Activated naive CD4-positive, alpha-beta T cell treated with anti-CD3 and anti-CD28 coated beads for 36 hours (primary cell): ENCODE results near the gene POLR2C. TPM values are rescaled to one million over a fixed set of nuclear protein-coding genes. Genes with fewer than 3 reads are reported as not detected.

Experiments used
- CTCF ChIA-PET: fragments of 350-600 bp; sonication (Branson Sonifier 250); formaldehyde crosslinking; loops from one replicate; lab custom pipeline; 2021; ENCODE audit warnings: antibody characterized with exemption; lab: Charles Lee
- DNase-seq: peaks from one replicate; pipeline ENCODE4 v3.0.0-alpha.2; 2020
- H3K27ac Mint-ChIP-seq: one replicate; pipeline ENCODE4 v1.8.0; 2021; ENCODE audit warnings: mild to moderate bottlenecking, mixed read lengths
- H3K27me3 Mint-ChIP-seq: one replicate; pipeline ENCODE4 v1.8.0; 2021; ENCODE audit warnings: low read depth, mixed read lengths
- H3K36me3 Mint-ChIP-seq: one replicate; pipeline ENCODE4 v1.8.0; 2021; ENCODE audit warnings: low read depth, mixed read lengths
- H3K4me1 Mint-ChIP-seq: one replicate; pipeline ENCODE4 v1.8.0; 2021; ENCODE audit warnings: low read depth, mixed read lengths
- H3K4me3 Mint-ChIP-seq: one replicate; pipeline ENCODE4 v1.8.0; 2021; ENCODE audit warnings: mild to moderate bottlenecking, moderate library complexity, mixed read lengths
- H3K9me3 Mint-ChIP-seq: one replicate; pipeline ENCODE4 v1.8.0; 2021; ENCODE audit warnings: mixed read lengths
- intact Hi-C: fragments of 100-400 bp; cut with micrococcal nuclease; formaldehyde crosslinking; loops from one replicate; pipeline ENCODE4 v1.15.1; 2023
- total RNA-seq, 2 experiments: library from RNA; stranded (reverse); gene quantifications; one replicate each; pipeline ENCODE4 v1.2.3, GENCODE V29; 2021

The POLR2C gene
- total RNA-seq, 2 experiments from 2014 or later = 49.4 to 53.0 TPM

DNA sequence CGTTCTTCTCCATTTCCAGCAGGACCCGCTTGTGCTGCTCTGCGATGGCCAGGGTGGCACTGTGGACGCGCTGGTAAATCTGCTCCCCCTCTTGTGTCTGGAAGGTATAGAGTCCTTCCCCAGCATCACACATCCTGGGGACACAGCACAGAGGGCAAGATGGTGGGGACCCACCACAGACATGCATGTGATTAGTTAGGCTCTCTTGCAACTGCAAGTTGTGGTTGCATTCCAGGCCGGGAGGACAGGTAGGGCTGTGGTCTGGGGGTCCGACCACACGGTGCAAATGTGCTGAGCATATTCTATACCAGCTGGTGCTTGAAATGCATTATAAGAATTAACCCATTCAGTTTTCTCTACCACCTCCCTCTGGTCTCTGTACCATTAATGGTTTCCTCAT, 11.4 kb downstream of the POLR2C start:
- Mint-ChIP-seq H3K27me3 (no peaks in the 10 kb centered on the region), H3K4me1 (peaks cover 19% of the 10 kb centered on the region), H3K4me3 (no peak overlapping the region), H3K27ac (no peak overlapping the region), H3K36me3 (peaks cover 8% of the 10 kb centered on the region), H3K9me3 (no peaks in the 10 kb centered on the region)
- CTCF ChIA-PET = interaction anchor here (0.6 to 6.0 kb wide), 5 partner anchors 10 to 389 kb away, joined by 3 to 71 read pairs (median 5); partner anchors contain the start of gene POLR2C
- intact Hi-C loops = loop anchor here (2.0 kb wide), 2 partner anchors 27 to 117 kb away; no protein-coding TSS in a partner anchor
- no peak for DNase-seq

DNA sequence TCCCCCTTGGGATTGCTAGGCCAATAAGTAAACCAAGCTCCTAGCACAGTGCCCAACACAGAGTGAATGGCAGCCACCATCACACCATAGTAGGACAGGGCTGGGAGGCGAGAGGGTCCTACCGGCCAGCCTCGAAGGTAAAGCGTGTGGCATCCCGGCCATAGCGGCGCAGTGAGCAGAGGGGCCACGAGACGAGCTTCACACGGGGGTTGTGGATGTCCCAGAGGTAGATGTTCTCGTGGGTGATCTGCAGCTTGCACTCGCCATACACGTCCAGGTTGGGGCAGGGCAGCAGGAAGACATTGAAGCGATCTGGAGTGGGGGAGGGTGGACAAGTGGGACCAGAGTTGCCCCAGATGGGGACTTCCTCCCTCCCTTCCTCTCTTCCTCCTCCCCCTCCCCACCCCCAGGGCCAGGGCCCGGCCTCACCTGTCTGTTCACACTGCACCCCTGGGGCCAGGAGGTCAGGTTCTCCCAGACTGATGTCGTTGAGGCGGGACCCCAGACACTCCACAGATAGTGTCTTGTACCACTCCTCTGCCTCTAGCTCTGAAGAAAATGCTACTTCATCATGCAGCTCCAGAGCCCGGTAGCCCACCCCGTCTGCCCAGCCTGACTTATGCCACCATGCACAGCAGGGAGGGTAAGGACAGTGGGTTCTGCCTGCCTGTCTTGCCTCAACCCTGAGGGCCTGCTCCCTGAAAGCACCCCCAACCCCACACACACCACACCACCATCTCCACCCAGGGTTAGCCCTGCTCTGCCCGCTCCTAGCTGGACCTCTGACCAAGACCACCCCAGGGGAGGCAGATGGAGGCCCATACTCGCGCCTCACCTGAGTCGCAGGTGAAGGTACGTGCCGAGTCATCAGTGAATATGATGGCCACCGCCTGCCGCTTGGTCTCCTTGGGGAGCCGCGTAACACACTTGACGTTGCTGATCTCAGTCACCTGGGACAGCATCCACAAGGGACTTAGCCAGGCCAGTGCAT, 12.5 kb downstream of the POLR2C start:
- intact Hi-C loops = loop anchor here (1.0 to 2.0 kb wide), 7 partner anchors 26 to 260 kb away; partner anchors contain the start of gene KATNB1
- no peaks in the 10 kb centered on the region for H3K27me3 Mint-ChIP-seq
- H3K4me3 Mint-ChIP-seq = no peak overlapping the region
- no peaks in the 10 kb centered on the region for H3K9me3 Mint-ChIP-seq
- CTCF ChIA-PET = interaction anchor here (0.7 to 6.0 kb wide), 10 partner anchors 8 to 127 kb away, joined by 3 to 71 read pairs (median 6); partner anchors contain the start of genes DOK4 and POLR2C
- peak overlapping the region; percentile 76 for H3K27ac Mint-ChIP-seq
- no peak for DNase-seq
- peaks cover 6% of the 10 kb centered on the region for H3K36me3 Mint-ChIP-seq
- peaks cover 22% of the 10 kb centered on the region for H3K4me1 Mint-ChIP-seq

DNA sequence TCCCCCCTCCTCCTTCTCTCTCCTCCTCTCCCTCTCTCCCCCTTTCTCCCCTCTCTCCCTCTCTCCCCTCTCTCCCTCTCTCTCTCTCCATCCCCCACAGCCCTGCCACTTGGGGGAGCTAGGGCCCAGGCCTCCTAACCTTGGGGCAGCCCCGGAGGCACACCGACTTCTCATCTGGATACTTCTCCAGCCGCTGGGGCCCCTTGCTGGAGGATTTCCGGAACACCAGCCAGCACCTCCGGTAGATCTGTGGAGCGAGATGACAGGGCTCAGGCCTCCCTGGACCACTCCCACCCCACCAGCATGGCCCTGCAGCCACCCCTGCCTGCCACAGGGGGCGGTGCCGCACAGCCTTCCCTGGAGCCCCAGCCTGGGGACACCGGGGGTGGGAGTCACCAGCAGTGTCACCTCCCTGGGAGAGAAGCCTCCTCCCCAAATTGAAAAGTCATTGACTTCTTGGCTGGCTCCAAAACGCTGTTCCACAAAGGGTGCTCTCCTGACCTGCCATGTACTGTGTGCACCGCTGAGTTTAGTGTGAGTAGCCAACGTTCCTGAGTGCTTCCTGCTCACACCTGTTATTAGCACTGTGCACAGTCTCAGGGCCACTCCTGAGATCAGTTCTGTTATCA, 13.3 kb downstream of the POLR2C start:
- Mint-ChIP-seq H3K36me3 (peaks cover 4% of the 10 kb centered on the region), H3K4me3 (no peak overlapping the region), H3K27ac (peak overlapping the region; percentile 63), H3K4me1 (peaks cover 22% of the 10 kb centered on the region), H3K27me3 (no peaks in the 10 kb centered on the region), H3K9me3 (no peaks in the 10 kb centered on the region)
- DNase-seq = peak; percentile 96
- intact Hi-C loops = loop anchor here (1.0 to 2.0 kb wide), 8 partner anchors 10 to 259 kb away; partner anchors contain the start of genes DOK4 and KATNB1
- CTCF ChIA-PET = interaction anchor here (0.9 to 6.0 kb wide), 10 partner anchors 11 to 126 kb away, joined by 3 to 71 read pairs (median 5); partner anchors contain the start of genes DOK4 and POLR2C

DNA sequence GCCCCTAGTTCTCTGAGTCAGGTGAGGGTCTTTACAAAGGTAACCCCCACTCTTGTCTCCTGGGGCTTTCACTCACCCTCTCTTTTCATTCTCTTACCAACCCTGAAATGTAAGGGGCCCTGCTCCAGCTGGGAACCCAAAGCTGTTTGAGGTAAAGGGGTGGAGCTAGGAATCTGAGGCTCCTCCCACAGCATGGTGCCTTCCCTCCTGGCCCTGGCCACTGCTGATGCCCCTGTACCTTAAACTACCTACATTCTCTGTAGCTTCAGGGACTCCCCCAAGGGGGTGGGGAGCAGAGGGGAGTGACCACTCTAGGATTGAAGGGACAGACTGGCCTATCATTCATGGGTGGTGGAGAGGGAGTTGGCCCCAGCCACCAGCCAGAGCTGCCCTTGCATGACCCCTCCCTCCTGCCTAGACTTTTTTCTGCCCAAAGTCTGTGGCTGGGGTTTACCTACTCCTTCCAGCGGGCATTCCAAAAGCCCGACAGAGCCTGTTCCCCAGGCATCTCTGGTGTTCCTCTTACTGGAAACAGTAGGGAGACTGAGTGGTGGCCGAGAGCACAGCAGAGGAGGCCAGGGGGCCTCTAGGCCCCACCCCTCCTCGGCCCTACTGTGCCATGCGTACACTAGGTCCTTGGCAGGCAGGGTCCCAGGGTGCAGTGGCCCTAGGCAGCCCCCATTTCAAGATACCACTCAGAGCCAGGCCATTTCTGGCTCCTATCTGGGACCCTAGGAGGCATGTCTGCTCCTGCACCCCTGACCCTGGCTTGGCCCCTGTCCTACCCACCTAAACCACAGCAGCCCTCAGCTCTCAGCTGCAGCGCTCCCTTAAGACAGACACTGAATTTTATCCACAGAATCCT, 14.3 kb downstream of the POLR2C start:
- peak overlapping the region; percentile 63 for H3K27ac Mint-ChIP-seq

DNA sequence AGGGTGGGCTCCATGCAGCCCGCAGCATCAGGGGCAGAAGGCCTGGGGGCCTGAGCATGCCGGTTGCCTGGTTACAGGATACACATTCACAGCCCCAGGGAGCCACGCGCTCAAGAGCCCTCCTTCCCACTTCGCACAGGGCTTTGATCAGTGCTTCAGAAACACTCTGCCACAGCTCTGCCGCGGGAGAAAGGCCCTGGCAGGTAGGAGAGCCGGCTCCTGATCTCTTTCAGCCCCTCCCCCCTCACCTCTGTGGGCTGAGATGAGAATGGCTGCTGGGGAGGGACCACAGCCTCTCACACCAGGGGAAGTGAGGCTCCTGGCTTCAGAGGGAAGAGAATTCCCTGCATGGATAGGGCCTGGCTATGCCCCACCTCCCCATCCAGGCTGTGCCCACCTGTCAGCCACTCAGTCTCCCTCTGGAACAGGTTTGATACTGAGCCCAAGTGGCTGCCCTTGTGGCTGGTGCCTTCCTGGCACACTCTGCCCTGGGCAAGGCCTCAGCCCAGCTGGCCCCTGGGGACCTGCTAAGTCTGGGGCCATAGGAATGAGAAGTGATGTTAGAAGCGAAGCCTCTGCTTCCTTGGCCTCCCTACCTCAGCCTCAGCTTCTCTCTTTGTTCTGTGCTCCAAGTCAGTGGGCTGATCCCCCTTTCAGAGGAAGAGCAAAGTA, 15.2 kb downstream of the POLR2C start:
- Mint-ChIP-seq H3K4me1 (peaks cover 22% of the 10 kb centered on the region), H3K9me3 (no peaks in the 10 kb centered on the region), H3K36me3 (no peaks in the 10 kb centered on the region), H3K27me3 (no peaks in the 10 kb centered on the region), H3K27ac (no peak overlapping the region), H3K4me3 (no peak overlapping the region)
- intact Hi-C loops = no loop called here
- DNase-seq = no peak
- CTCF ChIA-PET = interaction anchor here (6.0 kb wide), 1 partner anchor 41 kb away, joined by 71 read pairs; no protein-coding TSS in a partner anchor

More for the DNA sequence above, 14.3 kb downstream of the POLR2C start:
- peaks cover 4% of the 10 kb centered on the region for H3K36me3 Mint-ChIP-seq
- H3K9me3 Mint-ChIP-seq = no peaks in the 10 kb centered on the region
- intact Hi-C loops = loop anchor here (1.0 kb wide), 1 partner anchor 10 kb away; the partner anchor contains the start of gene DOK4
- peaks cover 22% of the 10 kb centered on the region for H3K4me1 Mint-ChIP-seq
- CTCF ChIA-PET = interaction anchor here (0.9 to 6.0 kb wide), 5 partner anchors 10 to 59 kb away, joined by 3 to 71 read pairs (median 6); partner anchors contain the start of genes DOK4 and POLR2C
- DNase-seq = peak; percentile 36
- no peak overlapping the region for H3K4me3 Mint-ChIP-seq
- no peaks in the 10 kb centered on the region for H3K27me3 Mint-ChIP-seq

DNA sequence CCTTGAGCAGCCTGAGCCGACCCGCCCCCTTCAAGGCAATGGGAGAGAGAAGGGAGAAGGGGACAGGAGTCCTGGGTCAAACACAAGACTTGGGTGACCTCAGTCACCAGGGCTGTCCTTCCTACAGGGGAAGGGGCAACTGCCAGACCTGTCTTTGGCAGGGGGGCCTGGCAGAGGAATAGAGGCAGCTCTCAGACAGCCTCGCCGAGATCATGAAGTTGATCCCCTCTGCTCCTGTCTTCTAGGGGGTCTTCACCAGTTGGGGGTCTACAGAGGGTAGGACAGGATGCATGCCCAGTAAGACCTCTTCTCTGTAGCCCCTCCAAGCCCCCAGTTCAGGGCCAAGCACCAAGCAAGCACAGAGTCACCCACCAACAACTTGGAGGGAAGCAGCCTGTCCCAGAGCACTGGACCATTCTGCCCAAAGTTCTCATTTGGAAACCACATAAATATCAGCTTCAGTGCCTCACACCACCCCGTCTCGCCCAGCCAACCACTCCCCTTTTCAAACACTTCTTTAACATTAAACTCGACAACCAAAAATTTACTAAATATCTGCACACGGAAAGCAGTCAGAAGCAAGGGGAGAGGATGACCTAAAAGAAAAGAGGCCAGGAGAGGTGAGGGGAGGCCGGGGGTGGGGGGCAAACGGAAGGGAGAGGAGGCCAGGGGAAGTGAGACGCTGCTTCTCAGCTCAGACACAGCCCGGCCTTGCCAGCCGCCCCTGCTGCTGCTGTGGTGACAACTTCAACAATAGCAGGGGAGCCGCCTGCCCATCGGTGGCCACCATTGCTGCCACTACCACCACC, 16.1 kb downstream of the POLR2C start:
- Mint-ChIP-seq H3K27me3 (no peaks in the 10 kb centered on the region), H3K4me1 (peaks cover 22% of the 10 kb centered on the region), H3K36me3 (no peaks in the 10 kb centered on the region), H3K9me3 (no peaks in the 10 kb centered on the region), H3K27ac (no peak overlapping the region), H3K4me3 (no peak overlapping the region)
- CTCF ChIA-PET = interaction anchor here (1.1 to 6.0 kb wide), 2 partner anchors 40 to 178 kb away, joined by 4 to 71 read pairs; no protein-coding TSS in a partner anchor
- intact Hi-C loops = no loop called here
- DNase-seq = no peak

DNA sequence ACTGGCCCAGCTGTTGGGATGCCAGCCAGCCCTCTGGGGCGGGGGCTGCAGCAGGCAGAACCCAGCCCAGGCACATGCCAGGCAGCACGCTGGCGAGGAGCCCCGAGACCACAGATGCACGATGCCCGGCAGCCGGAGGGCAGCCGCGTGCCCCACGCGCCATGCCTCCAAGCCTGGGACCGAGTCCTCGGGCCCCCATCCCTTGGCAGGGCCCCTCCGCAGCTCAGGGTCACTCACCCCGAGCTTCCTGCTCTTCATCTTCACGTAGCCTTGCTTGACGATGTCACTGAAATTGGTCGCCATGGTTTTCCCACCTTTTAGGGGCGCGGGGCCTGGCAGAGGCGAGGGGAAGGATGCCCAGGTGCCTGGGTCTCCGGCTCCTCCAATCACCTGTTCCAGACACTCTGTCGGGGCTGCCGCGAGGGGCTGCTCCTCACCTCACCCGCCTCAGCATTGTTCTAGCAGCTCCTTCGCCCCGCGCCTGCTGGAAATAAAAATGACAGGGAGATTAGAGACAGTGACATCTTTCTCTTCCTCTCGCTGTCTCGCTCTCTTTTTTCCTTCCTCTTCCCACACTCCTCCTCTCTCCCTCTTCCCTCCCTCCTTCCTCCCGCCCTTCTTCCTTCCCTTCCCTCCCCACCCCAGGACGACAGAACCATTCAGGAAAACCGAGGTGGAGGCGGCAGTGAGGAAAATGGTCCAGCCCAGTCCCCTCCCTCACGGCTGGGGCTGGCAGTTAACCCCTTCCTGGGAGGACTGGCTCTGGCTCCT, 16.9 kb downstream of the POLR2C start:
- CTCF ChIA-PET = interaction anchor here (1.1 kb wide), 2 partner anchors 41 to 179 kb away, joined by 3 to 4 read pairs; no protein-coding TSS in a partner anchor
- Mint-ChIP-seq H3K9me3 (no peaks in the 10 kb centered on the region), H3K27ac (no peak overlapping the region), H3K27me3 (no peaks in the 10 kb centered on the region), H3K4me3 (no peak overlapping the region), H3K36me3 (no peaks in the 10 kb centered on the region), H3K4me1 (peaks cover 22% of the 10 kb centered on the region)
- DNase-seq = no peak
- intact Hi-C loops = no loop called here

DNA sequence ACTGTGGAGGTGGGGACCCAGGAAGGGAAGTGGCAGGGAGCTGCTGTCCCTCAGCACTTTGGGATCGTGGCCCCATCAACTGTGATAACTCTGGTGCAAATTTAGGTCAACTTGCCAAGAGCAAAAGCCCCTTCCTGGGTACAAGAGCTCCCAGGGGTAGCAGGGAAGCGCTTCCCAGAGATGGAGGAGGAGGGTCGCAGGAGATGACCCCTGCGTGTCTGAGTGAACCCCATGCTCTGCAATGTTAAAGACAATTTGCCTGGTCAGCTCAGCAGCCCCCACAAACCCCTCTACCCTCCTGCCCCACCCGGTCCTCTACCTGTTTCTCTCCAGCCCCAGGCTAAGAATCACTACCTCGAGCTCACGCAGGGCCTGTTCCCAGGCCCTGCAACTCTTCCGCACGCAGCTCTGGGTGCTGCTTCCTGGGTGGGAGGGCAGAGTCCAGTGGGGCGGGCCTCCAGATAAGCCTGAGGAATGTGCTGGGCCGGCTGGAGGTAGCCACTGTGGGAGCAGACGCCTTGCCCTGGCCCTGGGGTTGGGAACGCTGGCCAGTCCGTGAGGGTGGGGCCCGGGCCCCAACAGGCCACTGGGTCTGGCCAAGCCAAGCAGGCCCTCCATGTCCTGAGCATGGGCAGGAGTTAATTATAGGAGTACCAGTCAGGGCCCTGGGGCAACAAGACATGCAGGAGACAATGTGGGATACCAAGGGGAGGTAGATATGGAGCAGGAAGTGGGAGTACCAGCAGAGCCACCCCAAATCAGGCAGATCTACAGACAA, 17.7 kb downstream of the POLR2C start:
- no peaks in the 10 kb centered on the region for H3K36me3 Mint-ChIP-seq
- H3K4me3 Mint-ChIP-seq = no peak overlapping the region
- intact Hi-C loops = no loop called here
- no peaks in the 10 kb centered on the region for H3K27me3 Mint-ChIP-seq
- DNase-seq = no peak
- CTCF ChIA-PET = interaction anchor here (1.1 kb wide), 2 partner anchors 40 to 180 kb away, joined by 3 to 4 read pairs; no protein-coding TSS in a partner anchor
- H3K27ac Mint-ChIP-seq = no peak overlapping the region
- peaks cover 21% of the 10 kb centered on the region for H3K4me1 Mint-ChIP-seq
- no peaks in the 10 kb centered on the region for H3K9me3 Mint-ChIP-seq

DNA sequence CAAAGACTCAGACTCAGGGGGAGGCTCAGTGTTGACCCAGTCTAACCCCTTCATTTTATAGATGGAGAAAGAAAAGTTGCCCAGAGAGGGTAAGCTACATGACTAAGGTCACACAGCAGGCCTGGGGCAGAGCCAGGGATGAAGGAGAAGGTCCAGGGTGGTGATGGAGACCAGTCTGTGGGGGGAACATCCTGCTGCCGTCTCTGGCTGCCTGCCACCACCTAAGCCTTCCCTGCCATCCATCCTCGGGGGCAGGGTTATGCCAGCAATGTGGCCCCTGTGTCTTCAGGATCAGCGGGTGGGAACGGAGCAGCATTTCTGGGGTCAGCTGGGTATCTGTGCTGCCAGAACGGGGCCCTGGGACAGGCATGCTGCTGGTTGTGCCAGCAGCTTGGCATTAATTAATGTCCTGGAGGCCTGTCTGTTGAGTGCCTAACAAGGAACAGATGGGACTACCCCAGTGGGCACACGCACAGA, 18.3 kb downstream of the POLR2C start:
- no peak overlapping the region for H3K27ac Mint-ChIP-seq
- no peak overlapping the region for H3K4me3 Mint-ChIP-seq
- H3K4me1 Mint-ChIP-seq = peaks cover 20% of the 10 kb centered on the region
- intact Hi-C loops = no loop called here
- no peaks in the 10 kb centered on the region for H3K27me3 Mint-ChIP-seq
- DNase-seq = no peak
- H3K9me3 Mint-ChIP-seq = no peaks in the 10 kb centered on the region
- CTCF ChIA-PET = interaction anchor here (0.8 to 1.1 kb wide), 3 partner anchors 39 to 62 kb away, joined by 3 to 4 read pairs (median 3); no protein-coding TSS in a partner anchor
- no peaks in the 10 kb centered on the region for H3K36me3 Mint-ChIP-seq
